ENCODE results near the gene HOMER1.

DNA sequence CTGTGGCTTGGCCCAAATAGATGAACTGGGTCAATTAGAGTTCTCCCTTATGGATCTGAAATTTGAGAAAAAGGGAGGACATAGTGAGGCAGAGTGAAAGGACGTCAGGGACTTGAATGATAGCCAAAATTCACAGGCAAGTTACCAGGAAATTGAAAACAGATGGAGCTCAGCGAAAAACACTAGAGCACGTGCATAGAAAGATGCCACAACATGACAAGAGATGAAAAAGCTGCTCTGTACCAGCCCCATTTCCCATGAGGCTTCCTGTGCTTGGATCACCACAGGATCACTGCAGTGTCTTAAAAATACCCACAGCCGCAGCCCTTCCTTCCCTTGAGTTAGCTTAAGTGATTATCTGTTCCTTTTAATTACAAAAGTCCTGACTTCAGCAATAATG is 39.0 kb upstream of the HOMER1 start:
- TF ChIP-seq, protein P1, sequence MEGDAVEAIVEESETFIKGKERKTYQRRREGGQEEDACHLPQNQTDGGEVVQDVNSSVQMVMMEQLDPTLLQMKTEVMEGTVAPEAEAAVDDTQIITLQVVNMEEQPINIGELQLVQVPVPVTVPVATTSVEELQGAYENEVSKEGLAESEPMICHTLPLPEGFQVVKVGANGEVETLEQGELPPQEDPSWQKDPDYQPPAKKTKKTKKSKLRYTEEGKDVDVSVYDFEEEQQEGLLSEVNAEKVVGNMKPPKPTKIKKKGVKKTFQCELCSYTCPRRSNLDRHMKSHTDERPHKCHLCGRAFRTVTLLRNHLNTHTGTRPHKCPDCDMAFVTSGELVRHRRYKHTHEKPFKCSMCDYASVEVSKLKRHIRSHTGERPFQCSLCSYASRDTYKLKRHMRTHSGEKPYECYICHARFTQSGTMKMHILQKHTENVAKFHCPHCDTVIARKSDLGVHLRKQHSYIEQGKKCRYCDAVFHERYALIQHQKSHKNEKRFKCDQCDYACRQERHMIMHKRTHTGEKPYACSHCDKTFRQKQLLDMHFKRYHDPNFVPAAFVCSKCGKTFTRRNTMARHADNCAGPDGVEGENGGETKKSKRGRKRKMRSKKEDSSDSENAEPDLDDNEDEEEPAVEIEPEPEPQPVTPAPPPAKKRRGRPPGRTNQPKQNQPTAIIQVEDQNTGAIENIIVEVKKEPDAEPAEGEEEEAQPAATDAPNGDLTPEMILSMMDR (IDR thresholded peaks at IDR 0.05): no peak
- no peak for TF ChIP-seq POLR2A (IDR thresholded peaks at IDR 0.05)

All from vagina (tissue), 2 donors.